GM21526 (cell line): Measurements from ENCODE around the gene MAGED1.
A peak's percentile ranks its signal among the peaks of the same experiment; 100 is the strongest.

Experiments used
- ATAC-seq: cut with Tn5 transposase; IDR thresholded peaks from one replicate; pipeline ENCODE4 v1.9.1; 2021; ENCODE audit warnings: moderate library complexity; ENCODE audit not compliant: unreplicated experiment, low FRiP score

Gene MAGED1, protein sequence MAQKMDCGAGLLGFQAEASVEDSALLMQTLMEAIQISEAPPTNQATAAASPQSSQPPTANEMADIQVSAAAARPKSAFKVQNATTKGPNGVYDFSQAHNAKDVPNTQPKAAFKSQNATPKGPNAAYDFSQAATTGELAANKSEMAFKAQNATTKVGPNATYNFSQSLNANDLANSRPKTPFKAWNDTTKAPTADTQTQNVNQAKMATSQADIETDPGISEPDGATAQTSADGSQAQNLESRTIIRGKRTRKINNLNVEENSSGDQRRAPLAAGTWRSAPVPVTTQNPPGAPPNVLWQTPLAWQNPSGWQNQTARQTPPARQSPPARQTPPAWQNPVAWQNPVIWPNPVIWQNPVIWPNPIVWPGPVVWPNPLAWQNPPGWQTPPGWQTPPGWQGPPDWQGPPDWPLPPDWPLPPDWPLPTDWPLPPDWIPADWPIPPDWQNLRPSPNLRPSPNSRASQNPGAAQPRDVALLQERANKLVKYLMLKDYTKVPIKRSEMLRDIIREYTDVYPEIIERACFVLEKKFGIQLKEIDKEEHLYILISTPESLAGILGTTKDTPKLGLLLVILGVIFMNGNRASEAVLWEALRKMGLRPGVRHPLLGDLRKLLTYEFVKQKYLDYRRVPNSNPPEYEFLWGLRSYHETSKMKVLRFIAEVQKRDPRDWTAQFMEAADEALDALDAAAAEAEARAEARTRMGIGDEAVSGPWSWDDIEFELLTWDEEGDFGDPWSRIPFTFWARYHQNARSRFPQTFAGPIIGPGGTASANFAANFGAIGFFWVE

DNA sequence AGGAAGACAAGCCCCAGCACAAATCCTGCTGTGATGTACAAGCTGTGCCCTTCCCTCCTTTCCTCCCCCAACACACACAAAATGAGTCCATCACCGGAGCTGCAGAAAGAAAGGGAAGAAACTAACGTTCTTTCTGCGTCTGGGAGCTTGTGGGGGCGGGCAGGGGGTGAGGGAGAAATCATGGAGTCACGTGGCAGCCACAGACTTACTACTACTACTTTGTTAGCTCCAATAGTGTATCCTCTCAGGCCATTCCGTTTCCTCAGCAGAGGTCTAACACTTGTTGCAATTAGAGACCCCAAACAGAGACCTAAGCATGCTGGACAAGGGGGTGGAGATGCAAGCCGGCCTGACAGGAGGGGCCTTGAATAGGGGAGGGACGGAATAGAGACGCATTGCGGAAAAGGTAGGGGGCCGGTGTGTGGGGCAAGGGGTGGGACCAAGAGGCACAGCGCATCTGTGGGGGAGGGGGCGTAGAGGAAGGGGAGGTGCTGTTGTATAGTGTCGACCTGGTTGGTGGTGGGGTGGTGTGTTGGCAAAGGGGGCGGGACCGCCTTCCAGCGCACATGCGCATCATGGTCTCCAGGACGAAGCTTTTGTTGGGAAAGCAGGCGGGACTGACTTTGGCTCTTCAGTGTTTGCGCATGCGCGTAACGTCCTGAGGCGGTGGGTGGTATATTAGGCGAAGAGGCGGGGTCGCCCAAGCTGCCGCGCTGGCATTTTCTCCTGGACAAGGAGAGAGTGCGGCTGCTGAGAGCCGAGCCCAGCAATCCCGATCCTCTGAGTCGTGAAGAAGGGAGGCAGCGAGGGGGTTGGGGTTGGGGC lies at the start of gene MAGED1:
TSS of gene MAGED1 (plus strand) at position 703 of the 825 bp plus-strand sequence. CDS start 682 bp downstream, outside the sequence.
- ATAC-seq, result peak; percentile 55

DNA sequence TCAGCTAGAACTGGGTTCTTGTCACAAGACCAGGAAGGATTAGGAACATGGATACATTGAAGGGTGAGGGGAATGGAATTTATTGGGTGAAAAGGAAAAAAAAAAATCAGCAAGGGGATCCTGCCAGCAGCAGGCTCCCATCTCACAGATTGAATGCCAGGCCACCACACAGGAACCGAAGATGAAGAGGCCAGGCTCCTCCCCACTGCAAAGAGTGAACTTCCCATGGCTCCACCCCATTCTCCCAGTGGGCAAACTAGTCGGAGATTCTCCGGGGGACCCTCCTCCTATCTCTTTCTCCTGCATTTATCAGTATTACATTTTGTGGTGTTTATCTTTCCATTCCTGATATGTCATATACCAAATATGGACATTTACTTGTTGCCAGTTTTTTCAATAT lies 46.0 kb upstream of the MAGED1 start:
- ATAC-seq, result no peak

DNA sequence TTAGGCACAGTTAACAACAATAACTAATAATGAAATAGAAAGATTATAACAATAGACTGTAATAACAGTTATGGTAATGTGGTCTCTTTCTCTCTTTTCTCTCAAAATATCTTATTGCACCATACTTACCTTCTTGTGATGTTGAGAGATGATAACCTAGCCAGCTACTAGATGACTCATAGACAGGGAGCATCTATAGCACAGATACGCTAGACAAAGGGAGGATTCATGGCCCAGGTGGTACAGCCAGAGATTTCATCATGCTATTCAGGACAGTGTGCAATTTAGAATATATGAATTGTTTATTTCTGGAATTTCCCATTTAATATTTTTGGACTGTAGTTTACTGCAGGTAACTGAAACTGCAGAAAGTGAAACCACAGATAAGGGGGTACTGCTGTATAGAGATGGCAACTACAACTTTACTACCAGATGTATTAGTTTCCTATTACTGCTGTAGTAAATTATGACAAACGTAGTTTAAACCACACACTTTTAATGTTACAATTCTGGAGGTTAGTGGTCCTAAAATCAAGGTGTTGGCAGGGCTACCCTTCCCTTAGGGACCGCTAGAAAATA lies 41.8 kb upstream of the MAGED1 start:
- no peak for ATAC-seq

DNA sequence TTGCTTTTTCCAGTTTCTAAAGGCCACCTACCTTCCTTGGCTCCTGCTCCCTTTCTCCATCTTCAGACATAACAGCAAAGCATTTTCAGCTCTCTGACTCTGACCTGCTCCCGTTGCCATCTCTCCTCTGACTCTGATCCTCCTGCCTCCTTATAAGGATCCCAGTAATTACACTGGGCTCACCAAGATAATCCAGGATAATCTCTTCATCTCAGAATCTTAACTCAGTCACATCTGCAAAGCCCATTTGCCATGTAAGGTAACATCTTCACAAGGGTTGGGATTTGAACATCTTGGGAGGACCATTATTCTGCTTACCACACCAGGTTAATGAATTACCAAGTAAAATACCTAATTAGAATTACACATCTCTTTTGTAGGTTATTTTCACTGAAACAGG lies 41.3 kb upstream of the MAGED1 start:
- no peak for ATAC-seq

DNA sequence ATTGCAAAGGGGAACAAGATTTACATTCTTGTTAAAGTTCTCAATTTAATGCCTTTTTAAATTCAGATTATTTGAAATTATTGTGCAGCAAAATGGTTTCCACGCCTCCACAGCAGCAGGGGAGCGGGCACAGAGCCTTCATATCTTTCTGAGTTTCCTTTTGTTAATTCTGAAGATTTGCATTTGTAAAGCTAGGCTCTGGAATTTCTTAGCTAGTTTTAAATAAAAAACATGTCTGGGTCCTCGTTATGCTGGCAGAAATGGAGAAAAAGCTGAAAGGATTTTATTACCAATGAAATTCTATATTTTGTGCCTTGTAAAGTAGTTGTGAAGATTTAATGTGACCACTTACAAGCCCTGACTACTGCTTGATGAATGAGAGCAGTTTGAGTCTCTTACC lies 40.8 kb upstream of the MAGED1 start:
- ATAC-seq, result no peak

DNA sequence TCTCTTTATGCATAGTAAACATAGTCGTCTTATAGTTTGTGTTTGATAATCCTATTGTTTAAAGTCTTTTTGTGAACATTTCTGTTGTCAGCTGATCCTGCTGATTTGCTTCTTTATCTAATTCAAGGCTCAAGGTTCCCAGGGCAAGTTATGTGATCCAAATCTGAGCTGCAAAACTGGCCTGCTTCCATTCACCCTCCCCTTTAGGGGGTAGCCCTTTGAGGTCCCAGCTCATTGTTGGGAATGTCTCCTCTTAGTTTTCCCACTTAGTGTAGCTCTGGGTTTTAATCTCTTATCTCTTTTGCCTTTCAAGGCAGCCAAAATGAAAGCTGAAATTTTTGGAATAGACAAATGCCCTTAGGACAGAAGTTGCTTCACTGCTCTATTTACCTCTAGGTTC lies 40.2 kb upstream of the MAGED1 start:
- ATAC-seq, result no peak

DNA sequence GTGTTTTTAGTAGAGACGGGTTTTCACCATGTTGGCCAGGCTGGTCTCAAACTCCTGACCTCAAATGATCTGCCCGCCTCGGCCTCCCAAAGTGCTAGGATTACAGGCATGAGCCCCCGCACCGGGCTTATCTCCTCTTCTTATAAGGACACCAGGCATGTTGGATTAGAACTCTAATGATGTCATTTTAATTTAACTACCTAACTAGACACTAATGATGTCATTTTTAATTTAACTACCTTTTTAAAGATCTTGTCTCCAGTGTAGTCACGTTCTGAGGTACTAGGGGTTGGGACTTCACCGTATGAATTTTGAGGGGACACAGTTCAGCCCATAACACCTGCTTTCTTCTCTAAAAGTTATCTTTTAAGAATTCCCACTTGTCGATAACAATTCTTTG lies 37.7 kb upstream of the MAGED1 start:
- no peak for ATAC-seq

DNA sequence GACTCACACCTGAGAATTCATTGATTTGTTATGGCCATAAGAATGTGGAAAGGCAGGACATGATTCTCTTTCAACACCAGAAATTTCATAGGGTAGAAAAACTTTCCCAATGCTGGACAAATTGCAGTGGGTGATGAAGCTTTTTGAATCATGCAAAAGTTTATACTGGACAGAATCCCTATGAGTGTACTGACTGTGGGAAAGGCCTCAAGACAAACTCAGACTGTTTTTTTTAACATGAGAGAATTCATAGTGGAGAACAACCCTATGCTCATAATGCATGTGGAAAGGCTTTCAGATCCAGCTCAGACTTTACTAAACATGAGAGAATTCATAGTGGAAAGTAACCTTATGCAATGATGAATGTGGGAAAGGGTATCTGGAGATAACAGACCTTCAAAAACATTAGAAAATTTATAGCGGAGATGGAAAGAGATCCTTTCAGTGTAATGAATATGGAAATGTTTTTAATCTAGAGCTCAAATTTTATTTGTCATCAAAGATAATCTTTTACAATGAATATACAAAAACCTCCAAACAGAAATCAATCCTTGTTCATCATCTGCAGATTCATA lies 36.2 kb upstream of the MAGED1 start:
- no peak for ATAC-seq

DNA sequence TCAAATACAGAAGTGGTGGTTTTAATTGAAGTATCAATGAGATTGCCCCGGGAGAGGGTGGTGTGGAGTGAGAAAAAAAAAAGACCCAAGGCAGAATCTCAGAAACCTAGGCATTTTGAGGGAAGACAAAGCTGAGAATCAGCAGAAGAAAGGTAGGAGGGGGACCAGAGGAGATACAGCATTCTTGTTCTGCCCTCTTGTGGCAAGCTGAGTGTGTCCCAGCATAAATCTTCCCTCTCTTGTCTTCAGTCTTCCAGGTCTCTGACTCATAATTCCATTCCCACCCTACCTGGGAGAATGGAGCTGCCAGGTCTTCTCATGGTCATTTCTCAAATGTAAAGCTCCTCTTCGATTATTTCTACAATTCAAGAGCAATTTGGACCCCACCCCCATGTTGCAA lies 32.7 kb upstream of the MAGED1 start:
- no peak for ATAC-seq

DNA sequence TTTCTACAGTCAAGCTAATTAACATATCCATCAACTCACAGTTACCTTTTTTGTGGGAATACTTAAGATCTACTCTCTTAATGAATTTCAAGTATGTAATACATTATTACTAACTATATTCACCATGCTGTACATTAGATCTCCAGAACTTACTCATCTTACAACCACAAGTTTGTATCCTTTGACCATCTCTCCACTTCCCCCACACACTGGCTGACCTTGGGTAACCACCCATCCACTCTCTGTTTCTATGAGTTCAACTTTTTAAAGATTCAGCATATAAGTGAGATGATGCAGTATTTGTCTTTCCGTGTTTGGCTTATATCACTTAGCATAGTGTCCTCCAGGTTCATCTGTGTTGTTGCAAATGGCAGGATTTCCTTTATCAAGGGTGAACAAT lies 30.5 kb upstream of the MAGED1 start:
- no peak for ATAC-seq

DNA sequence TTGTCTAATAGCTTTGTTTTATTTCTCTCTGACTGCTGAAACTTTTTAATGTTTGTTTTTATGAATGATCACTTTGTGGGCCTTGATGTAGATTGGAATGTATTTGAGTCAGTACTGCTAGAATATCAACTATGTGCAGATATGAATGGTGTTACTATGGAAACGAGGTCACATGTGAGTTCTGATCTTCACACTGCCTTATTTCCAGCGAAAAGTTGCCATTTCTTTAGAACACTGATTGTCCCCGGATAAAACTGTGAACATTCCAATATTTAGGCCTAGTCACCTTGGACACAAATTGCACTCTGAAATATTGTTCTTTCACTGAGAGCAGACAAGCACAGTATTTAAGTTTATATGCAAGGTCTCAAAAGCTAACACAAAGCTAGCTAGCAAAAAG lies 27.2 kb upstream of the MAGED1 start:
- no peak for ATAC-seq

DNA sequence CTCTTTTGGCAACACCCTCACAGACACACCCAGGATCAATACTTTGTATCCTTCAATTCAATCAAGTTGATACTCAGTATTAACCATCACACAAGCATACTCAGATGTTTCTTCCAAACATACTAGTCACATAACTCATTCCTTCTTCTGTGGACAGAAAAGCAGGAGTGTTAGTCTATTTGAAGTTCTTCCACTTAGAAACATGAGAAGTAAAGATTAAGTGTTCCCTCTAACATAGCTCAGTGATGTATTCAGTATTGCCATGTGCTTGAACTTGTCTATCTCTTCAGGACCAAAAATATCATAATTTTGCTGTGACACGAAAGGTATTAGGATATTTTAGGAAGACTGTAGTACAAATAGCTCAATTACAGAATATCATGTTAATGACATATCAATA lies 25.8 kb upstream of the MAGED1 start:
- no peak for ATAC-seq

DNA sequence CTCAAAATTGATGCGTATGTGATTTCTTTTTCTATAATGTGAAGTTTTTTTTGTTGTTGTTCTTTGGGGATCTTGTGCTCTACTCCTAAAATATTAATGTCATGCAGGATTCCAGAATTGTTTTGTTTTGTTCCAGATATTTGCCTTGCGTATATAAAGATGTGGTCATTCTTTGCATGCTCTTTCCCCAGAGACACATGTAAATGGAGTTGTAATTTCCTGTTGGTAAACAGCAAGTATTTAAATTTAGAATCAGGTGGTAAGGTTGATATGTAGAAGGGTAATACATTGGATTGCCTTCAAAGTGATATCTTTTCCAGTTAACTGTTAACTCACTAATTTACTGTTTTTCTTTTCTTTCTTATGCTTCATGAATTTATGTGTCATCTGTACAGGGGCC lies 23.1 kb upstream of the MAGED1 start:
- no peak for ATAC-seq

DNA sequence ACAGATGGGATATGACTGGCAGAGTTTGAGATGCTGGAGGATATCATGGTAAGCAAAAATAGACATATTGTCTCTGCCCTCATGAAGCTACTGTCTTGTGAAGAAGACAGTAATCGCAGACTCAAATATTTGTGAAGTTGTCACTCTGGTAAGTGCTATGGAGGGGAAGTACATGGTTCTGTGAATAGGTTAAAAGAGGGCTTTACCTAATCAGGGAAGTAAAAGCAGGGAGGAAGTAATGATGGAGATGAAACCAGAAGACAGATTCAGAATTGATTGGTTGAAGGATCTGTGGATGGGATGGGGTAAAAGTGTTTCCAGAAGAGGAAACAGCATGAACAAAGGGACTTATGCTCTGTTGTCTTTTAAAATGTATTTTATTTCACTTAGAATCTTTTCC lies 19.3 kb upstream of the MAGED1 start:
- ATAC-seq, result no peak

DNA sequence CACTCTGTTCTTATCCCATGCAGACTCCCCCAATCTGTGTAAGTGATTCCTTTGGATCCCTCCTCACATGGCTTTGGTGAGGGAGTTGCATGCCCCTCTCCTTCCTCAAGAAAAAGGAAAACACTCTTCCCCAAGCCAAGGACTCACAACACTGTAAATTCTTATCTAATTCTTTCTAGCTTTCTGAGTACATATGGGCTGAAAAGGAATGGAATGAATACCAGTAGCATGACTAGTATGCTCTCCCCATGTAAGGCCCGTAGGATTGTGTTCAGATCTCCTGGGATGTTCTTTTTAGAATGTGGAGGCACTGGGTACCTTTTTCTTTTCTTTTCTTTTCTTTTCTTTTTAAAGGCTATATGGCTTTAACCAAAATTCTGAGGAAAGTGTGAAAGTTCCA lies 17.0 kb upstream of the MAGED1 start:
- no peak for ATAC-seq

DNA sequence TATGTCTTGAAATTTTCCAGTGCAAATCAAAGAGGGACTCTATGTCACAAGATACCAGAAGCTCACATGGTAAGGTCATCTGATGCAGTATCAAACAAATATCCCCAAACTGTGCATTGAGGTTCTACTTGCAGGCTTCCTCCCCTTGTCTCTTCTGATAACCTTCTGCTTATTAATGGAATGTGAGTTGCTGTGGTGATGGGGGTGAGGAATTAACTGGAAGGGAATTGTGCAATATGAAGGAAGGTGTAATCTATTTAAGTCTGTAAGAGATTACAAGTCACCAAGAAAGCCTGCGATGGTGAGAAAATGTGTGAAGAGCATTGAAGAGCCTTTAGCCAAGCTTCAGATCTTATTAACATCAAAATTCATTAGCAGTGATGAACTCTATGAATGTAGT lies 15.4 kb upstream of the MAGED1 start:
- no peak for ATAC-seq

DNA sequence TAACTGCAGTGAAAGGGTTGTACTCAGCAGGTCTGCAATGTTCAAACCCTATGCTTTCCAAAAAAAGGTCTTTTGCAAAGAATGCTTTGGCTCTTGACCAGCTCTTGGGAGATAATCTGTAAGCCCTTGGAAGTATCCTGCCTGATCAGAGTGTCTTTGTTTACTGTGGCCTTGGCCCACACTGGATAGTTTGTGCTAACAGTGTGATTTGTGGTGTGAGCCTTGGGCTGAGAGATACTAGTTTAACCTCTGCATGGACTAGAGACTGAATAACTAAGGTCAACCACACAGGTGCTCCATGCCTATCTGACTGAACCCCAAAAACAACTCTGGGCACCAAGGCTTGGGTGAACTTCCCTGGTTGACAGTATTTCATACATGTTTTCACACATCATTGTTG lies 3.6 kb upstream of the MAGED1 start:
- ATAC-seq, result no peak

DNA sequence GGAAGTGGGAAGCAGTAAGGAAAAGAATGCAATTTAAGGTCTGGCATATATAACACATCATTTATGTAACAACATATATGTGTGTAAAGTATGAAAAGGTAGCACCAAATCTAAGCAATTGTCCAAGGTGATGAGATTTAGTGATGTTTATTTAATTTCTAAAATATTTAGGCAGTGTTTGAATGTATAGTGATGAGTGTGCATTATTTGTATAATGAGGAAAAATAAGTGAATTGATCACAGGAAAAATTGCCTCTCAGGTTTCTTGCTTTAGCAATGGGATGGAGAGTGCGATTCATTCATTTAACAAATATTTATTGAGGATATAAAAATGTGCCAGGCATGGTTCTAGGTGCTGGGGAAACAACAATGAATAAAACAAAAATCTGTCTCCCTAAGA lies 2.2 kb upstream of the MAGED1 start:
- no peak for ATAC-seq

DNA sequence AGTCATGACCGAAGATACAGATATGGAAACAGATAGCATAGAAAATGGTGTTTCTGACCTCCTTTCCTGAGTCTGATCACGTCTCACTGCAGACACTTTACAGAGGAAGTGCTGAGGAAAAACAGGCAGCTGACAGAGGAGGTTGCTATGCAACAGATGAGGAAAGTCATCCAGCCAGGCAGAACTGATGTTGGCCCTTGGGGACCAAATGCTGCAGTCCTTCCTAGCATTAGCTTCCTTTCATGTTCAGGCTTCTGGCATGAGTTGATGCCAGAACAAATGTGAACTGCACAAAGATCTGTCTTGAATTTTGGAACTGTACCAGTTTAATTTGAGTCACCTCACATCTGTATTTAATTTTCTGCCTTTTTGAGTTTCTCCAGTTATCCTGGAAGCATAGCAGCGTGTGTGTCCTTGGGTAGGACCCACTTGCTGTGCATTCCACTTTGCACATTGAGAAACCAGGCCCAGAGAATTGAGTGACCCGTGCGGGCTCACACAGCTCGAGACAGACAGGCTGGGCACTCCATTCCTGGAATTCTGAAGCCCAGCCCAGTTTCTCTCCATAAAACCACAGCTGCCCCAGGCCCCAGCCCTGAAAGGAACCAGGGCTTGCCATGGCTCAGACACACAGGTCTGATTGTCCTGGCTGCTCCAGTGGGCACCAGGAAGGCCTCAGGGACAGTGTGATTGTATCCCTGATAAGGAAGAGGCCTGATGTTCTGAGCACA lies 1.4 kb upstream of the MAGED1 start:
- ATAC-seq, result no peak
